ENCODE results near the gene SLC7A14. TPM values are rescaled to one million over a fixed set of nuclear protein-coding genes. Genes with fewer than 3 reads are reported as not detected.
A peak's percentile ranks its signal among the peaks of the same experiment; 100 is the strongest.

SLC7A14 gene
- total RNA-seq, 1 donor from 2014 or later = 13.5 TPM

DNA sequence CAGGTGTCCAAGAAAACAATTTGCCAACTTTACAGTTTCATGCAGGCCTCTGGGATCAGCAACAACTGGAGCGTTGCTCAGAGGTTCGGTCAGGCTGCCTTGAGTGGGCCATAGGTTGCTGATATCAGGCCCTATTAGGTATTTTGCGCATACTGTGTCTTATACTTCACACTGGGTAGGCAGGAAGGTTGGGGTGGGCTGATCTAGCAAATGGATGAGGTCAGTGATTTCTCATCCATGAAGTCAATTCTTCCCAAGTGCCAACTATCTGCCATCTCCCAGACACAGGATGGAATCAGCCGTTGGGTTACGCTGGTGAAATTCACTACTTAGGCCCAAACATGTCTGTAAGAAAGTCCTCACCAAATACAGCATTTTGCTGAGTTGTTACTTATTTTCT is 77.6 kb downstream of the SLC7A14 start:
- H3K36me3 Mint-ChIP-seq = peaks cover 4% of the 10 kb centered on the region
- H3K4me1 Mint-ChIP-seq (ENCODE audit: unreplicated experiment) = peaks cover 19% of the 10 kb centered on the region
- H3K9me3 Mint-ChIP-seq = no peaks in the 10 kb centered on the region
- no peak overlapping the region for H3K4me3 Mint-ChIP-seq
- DNase-seq (ENCODE audit: extremely low spot score, unreplicated experiment) = no peak
- no peak overlapping the region for H3K27ac Mint-ChIP-seq
- TF ChIP-seq, protein P1, sequence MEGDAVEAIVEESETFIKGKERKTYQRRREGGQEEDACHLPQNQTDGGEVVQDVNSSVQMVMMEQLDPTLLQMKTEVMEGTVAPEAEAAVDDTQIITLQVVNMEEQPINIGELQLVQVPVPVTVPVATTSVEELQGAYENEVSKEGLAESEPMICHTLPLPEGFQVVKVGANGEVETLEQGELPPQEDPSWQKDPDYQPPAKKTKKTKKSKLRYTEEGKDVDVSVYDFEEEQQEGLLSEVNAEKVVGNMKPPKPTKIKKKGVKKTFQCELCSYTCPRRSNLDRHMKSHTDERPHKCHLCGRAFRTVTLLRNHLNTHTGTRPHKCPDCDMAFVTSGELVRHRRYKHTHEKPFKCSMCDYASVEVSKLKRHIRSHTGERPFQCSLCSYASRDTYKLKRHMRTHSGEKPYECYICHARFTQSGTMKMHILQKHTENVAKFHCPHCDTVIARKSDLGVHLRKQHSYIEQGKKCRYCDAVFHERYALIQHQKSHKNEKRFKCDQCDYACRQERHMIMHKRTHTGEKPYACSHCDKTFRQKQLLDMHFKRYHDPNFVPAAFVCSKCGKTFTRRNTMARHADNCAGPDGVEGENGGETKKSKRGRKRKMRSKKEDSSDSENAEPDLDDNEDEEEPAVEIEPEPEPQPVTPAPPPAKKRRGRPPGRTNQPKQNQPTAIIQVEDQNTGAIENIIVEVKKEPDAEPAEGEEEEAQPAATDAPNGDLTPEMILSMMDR (conservative IDR thresholded peaks at IDR 0.05) = no peak
- no peaks in the 10 kb centered on the region for H3K27me3 Mint-ChIP-seq

DNA sequence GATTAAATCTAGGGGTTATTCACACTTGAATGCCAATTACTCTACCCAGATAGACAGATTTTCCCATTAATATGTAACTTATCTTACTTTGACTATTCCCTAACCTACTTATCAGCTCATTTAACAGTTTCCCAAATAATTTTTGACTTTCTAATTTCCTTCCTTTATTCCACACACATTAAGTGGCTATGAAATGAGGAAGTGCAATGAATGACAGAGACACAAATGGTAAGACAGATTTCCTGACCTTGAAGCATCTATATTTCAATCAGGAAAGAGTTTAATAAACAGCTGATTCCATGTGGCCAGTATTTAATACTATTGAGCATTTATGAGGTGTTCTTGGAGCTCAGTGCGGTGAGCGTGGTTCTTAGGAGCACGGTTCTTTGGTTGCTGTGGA is 78.8 kb downstream of the SLC7A14 start:
- no peaks in the 10 kb centered on the region for H3K27me3 Mint-ChIP-seq
- H3K9me3 Mint-ChIP-seq = no peaks in the 10 kb centered on the region
- TF ChIP-seq, protein P1 (conservative IDR thresholded peaks at IDR 0.05) = no peak
- DNase-seq (ENCODE audit: extremely low spot score, unreplicated experiment) = no peak
- H3K27ac Mint-ChIP-seq = peak overlapping the region; percentile 61
- H3K36me3 Mint-ChIP-seq = peaks cover 4% of the 10 kb centered on the region
- no peak overlapping the region for H3K4me3 Mint-ChIP-seq
- peaks cover 19% of the 10 kb centered on the region for H3K4me1 Mint-ChIP-seq (ENCODE audit: unreplicated experiment)

DNA sequence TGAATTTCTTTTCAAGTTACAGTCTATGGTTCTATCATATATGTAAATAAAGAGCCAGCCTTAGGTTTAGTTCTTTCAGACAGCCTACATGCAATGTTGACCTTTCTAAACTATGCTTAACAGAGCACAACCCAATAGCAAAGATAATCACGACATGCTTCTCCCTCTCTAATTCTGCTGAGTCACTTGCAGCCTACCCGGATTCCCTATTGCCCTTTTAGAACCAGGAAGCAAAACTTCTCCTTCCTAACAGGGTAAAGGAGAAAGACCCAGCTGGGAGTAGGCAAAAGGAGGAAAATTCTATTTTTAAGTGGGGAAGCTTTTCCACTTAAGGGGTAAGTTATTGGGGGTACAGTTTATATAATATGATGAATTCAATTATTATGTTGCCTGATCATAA is 79.3 kb downstream of the SLC7A14 start:
- Mint-ChIP-seq H3K9me3 (no peaks in the 10 kb centered on the region), H3K36me3 (peaks cover 4% of the 10 kb centered on the region), H3K27me3 (no peaks in the 10 kb centered on the region), H3K27ac (peak overlapping the region; percentile 61), H3K4me3 (no peak overlapping the region), H3K4me1 (ENCODE audit: unreplicated experiment) (peaks cover 19% of the 10 kb centered on the region)
- no peak for DNase-seq (ENCODE audit: extremely low spot score, unreplicated experiment)
- TF ChIP-seq, protein P1 (conservative IDR thresholded peaks at IDR 0.05) = no peak

DNA sequence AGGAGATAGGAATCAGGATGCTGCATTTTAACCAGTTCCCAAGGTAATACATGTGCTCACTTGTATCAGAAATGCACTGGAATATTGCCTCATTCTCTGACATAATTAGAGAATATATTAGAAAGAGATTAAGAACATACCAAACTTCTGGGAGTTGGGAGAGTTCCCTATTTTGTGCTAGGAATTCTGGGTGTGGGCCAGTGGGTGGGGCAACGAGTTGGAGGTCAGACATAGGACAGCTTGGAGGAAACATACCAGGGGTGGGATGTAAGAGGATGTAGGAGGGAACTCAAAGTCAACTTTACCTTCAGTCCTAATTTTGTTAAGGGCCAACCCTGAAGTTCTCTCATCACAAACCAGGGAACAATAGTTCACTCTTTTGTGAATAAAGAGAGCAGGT is 83.6 kb downstream of the SLC7A14 start:
- TF ChIP-seq, protein P1 (conservative IDR thresholded peaks at IDR 0.05) = no peak
- Mint-ChIP-seq H3K27ac (no peak overlapping the region), H3K4me1 (ENCODE audit: unreplicated experiment) (peaks cover 25% of the 10 kb centered on the region), H3K9me3 (no peaks in the 10 kb centered on the region), H3K27me3 (no peaks in the 10 kb centered on the region), H3K36me3 (peaks cover 9% of the 10 kb centered on the region), H3K4me3 (no peak overlapping the region)
- no peak for DNase-seq (ENCODE audit: extremely low spot score, unreplicated experiment)

DNA sequence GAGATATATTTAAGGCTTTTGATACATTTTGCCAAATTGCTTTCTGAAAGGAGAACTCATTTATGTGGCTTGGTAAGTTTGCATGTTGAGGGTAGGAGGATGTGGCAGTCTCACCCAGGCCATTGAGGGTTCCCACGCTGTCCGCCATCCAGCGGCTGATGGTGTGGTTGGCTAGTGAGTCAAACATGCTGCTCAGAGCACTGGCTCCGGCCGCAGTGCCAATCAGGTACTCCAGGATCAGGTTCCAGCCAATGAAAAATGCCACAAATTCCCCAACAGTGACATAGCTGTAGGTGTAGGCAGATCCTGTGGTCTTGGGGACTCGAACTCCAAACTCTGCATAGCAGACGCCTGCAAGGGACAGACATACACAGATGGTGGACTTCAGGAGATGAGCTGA is 84.9 kb downstream of the SLC7A14 start:
- TF ChIP-seq, protein P1 (conservative IDR thresholded peaks at IDR 0.05) = no peak
- no peak for DNase-seq (ENCODE audit: extremely low spot score, unreplicated experiment)
- Mint-ChIP-seq H3K4me3 (no peak overlapping the region), H3K27me3 (peaks cover 3% of the 10 kb centered on the region), H3K9me3 (peaks cover under 1% of the 10 kb centered on the region), H3K27ac (no peak overlapping the region), H3K36me3 (peaks cover 9% of the 10 kb centered on the region), H3K4me1 (ENCODE audit: unreplicated experiment) (peaks cover 17% of the 10 kb centered on the region)

DNA sequence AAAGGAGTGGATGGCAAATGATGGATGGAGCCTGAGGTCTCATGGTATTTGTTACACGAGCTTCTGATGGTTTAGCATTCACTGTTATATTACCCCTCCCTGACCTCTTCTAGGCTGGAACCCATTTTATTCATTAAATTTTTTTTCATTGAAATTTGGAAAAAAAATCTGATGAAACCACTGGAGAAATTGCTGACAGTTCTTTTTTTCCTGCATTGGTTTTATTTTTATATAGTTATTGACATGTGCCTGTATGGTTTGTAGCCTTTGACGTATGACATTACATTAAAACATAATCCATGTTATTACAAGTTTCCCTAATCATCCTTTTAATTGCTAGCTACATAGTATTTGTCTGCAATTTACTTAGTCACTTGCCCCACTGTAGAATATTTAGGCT is 85.4 kb downstream of the SLC7A14 start:
- Mint-ChIP-seq H3K9me3 (peaks cover 6% of the 10 kb centered on the region), H3K4me3 (no peak overlapping the region), H3K4me1 (ENCODE audit: unreplicated experiment) (peaks cover 23% of the 10 kb centered on the region)

More for the DNA sequence above, 85.4 kb downstream of the SLC7A14 start:
- H3K36me3 Mint-ChIP-seq = peaks cover 14% of the 10 kb centered on the region
- no peak overlapping the region for H3K27ac Mint-ChIP-seq
- DNase-seq (ENCODE audit: extremely low spot score, unreplicated experiment) = no peak
- TF ChIP-seq, protein P1 (conservative IDR thresholded peaks at IDR 0.05) = no peak
- H3K27me3 Mint-ChIP-seq = peaks cover 3% of the 10 kb centered on the region

Data from type B pancreatic cell (in vitro differentiated cells).